HFF-Myc (cell line): Measurements from ENCODE around the gene RPLP1.

Experiments used
- DNase-seq: peaks from one replicate; pipeline ENCODE4 v3.0.0-alpha.2; 2011; ENCODE audit warnings: low read depth; ENCODE audit errors: extremely low read depth
- H3K4me3 ChIP-seq: replicated peaks from 2 replicates; pipeline ENCODE4 v1.5.1; 2011; ENCODE audit warnings: low read depth, mild to moderate bottlenecking, control low read depth, low read length
- TF ChIP-seq, protein P1 (sequence below): IDR thresholded peaks from 2 replicates; pipeline ENCODE4 v1.5.1; 2012; ENCODE audit warnings: mild to moderate bottlenecking, low read depth, low read length, control low read depth; ENCODE audit errors: missing control alignments

RPLP1 gene

DNA sequence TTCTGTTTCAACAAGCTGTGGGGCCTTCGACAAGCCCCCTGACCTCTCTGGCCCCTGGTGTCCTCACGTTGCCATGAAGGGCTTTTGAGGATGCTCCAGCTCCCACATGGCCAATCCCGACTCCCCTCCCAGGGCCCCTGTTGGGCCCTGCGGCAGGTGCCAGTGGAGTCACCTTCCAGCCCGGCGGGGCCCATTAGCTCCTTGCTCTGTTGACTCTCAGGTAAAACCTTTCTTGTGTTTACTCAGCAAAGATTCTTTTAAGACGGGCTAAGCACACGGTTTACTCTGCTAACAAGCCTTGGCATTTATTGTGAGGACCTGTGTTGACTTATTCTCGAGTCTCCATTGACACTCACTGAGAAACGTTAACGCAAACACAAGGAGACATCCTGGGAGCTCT lies 15.0 kb downstream of the RPLP1 start:
- TF ChIP-seq, protein P1, sequence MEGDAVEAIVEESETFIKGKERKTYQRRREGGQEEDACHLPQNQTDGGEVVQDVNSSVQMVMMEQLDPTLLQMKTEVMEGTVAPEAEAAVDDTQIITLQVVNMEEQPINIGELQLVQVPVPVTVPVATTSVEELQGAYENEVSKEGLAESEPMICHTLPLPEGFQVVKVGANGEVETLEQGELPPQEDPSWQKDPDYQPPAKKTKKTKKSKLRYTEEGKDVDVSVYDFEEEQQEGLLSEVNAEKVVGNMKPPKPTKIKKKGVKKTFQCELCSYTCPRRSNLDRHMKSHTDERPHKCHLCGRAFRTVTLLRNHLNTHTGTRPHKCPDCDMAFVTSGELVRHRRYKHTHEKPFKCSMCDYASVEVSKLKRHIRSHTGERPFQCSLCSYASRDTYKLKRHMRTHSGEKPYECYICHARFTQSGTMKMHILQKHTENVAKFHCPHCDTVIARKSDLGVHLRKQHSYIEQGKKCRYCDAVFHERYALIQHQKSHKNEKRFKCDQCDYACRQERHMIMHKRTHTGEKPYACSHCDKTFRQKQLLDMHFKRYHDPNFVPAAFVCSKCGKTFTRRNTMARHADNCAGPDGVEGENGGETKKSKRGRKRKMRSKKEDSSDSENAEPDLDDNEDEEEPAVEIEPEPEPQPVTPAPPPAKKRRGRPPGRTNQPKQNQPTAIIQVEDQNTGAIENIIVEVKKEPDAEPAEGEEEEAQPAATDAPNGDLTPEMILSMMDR, result no peak
- H3K4me3 ChIP-seq, result no peak overlapping the region
- DNase-seq, result no peak

DNA sequence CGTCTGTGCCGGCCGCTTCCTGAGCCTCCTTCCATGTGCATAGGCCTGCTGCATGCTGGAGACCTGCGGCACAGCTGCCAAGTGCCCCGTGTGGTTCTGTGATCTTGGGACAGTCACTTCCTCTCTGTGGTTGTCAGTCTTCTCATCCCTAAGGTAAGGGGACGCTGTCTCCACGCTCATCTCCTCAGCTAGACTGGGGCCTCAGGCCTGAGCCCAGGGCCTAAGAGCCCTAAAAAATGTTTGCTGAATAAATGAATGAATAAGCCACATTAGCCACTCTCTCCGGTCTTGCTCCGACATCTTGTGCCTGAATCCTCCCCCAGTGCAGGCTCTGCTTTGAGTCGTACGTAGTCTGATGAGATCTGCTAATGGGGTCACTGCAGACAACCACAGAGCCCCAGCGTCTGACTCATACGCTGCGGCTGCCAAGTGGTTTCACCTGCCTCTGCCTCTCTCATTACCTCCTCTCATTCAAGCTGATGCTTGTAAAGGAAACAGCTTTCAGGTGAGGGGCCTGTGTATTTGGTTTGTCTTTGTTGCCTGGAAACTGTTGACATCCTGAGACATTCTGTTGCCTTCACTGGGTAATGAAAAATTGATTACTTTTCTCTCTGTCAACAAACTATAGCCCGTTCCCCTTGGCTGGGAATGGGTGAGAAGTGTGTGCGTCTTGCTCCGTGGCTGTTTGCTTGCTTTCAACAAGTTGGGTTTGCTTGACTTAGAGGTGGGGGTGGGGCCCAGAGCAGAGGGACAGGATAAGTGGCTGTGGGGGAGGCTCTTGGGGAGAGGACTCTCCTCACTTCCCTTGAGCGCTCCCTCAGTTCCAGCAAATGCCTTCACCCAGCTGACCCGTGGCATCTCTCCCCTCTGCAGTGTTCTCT lies 15.9 kb downstream of the RPLP1 start:
- TF ChIP-seq, protein P1, result no peak
- DNase-seq, result no peak
- H3K4me3 ChIP-seq, result no peak overlapping the region

GRCh38 chr15:69469467-69470201 lies 17.0 kb downstream of the RPLP1 start:
- no peak for DNase-seq
- TF ChIP-seq, protein P1, result no peak
- H3K4me3 ChIP-seq, result no peak overlapping the region

DNA sequence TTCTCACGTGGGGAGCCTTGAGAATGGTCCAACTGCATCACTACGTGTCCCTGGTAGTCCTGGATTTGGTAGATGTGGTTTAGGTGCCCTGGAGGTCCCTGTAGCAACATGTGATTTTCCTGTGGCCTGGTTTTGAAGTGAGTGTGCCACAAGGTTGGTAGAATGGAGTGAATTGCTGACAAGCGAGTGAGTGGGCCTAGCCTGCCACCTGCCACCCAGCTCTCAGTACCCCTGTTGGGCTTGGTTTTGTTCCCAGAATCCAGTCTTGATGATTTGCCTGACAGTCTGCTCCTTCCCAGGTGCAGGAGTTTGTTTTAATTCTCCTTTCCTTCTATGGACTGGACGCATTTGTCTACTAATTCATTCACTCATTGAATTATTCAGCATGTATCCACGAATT lies 19.4 kb downstream of the RPLP1 start:
- H3K4me3 ChIP-seq, result no peak overlapping the region
- TF ChIP-seq, protein P1, result no peak
- DNase-seq, result no peak

GRCh38 chr15:69472562-69472961 lies 19.9 kb downstream of the RPLP1 start:
- no peak for DNase-seq
- TF ChIP-seq, protein P1, result no peak
- no peak overlapping the region for H3K4me3 ChIP-seq

DNA sequence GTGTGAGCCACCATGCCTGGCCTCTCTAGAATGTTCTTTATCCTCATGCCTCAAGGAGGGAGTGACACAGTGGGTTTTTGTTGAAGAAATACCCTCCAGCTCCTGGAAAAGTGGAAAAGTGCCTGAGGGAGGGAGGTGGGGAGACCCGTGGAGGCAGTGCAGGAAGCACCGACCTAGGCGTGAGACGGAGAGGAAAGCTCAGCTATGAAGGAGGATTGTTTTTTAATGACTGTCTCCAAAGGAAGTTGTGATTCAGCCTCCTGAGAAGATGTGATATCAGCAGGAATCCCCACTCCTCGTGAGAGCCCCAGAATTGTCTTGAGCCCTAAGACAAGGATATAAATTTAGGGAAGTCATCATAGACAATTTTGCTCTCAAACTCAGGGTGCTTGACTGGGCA lies 21.7 kb downstream of the RPLP1 start:
- H3K4me3 ChIP-seq, result no peak overlapping the region
- DNase-seq, result no peak
- TF ChIP-seq, protein P1, result no peak
